T-helper 2 cell treated with Interferon-gamma antibody and Interleukin-4, amounts not matched to agents 100 ng/mL and 5 ng/mL, for 36 hours (primary cell): ENCODE results near the gene CTAG1B. TPM values are rescaled to one million over a fixed set of nuclear protein-coding genes. Genes with fewer than 3 reads are reported as not detected.
"Not testable (repeated sequence)": the region's sequence is repeated elsewhere in the genome, so short reads cannot be mapped to it uniquely, and the experiment has no call there.

ENCODE experiments used
- intact Hi-C: fragments of 100-400 bp; cut with micrococcal nuclease; formaldehyde crosslinking; loops from one replicate; pipeline ENCODE4 v1.15.1; 2023
- total RNA-seq: library from RNA; stranded (reverse); gene quantifications from 2 replicates; pipeline ENCODE4 v1.2.3, GENCODE V29; 2022

CTAG1B gene
- total RNA-seq, result not detected in 2 replicates

GRCh38 chrX:154619182-154619581 is at the start of gene CTAG1B:
Gene CTAG1B, minus strand, starts transcription at chrX:154619282. Its CDS starts 64 bp downstream, at chrX:154619218.
- intact Hi-C loops, result not testable (repeated sequence)

- intact Hi-C loops, result no loop called here
These were observed 42.8 kb upstream of the CTAG1B start for GRCh38 chrX:154661899-154662298.

GRCh38 chrX:154661170-154661569 is 42.1 kb upstream of the CTAG1B start:
- intact Hi-C loops, result no loop called here

- intact Hi-C loops, result no loop called here
These were observed 41.5 kb upstream of the CTAG1B start for GRCh38 chrX:154660541-154660940.

- intact Hi-C loops, result no loop called here
These were observed 39.9 kb upstream of the CTAG1B start for GRCh38 chrX:154658957-154659356.

- intact Hi-C loops, result no loop called here
These were observed 39.1 kb upstream of the CTAG1B start for GRCh38 chrX:154658187-154658586.

- intact Hi-C loops, result no loop called here
These were observed 38.2 kb upstream of the CTAG1B start for GRCh38 chrX:154657226-154657805.

- intact Hi-C loops, result no loop called here
These were observed 36.7 kb upstream of the CTAG1B start for GRCh38 chrX:154655786-154656185.

- intact Hi-C loops, result no loop called here
These were observed 36.3 kb upstream of the CTAG1B start for GRCh38 chrX:154655346-154655745.

GRCh38 chrX:154654925-154655324 is 35.8 kb upstream of the CTAG1B start:
- intact Hi-C loops, result no loop called here

GRCh38 chrX:154654372-154654771 is 35.3 kb upstream of the CTAG1B start:
- intact Hi-C loops, result no loop called here

GRCh38 chrX:154653413-154653812 is 34.3 kb upstream of the CTAG1B start, which contains the start of gene CTAG2:
Gene CTAG2, minus strand, starts transcription at chrX:154653579. Its CDS starts 64 bp downstream, at chrX:154653515.
- intact Hi-C loops, result not testable (repeated sequence)

- intact Hi-C loops, result no loop called here
These were observed 33.9 kb upstream of the CTAG1B start for GRCh38 chrX:154653048-154653401.

GRCh38 chrX:154652311-154653047 is 33.4 kb upstream of the CTAG1B start:
- intact Hi-C loops, result no loop called here

- intact Hi-C loops, result no loop called here
These were observed 31.1 kb upstream of the CTAG1B start for GRCh38 chrX:154650221-154650510.

GRCh38 chrX:154649503-154650220 is 30.6 kb upstream of the CTAG1B start:
- intact Hi-C loops, result no loop called here

GRCh38 chrX:154648931-154649330 is 29.8 kb upstream of the CTAG1B start:
- intact Hi-C loops, result no loop called here

GRCh38 chrX:154645745-154646378 is 26.8 kb upstream of the CTAG1B start:
- intact Hi-C loops, result not testable (repeated sequence)

- intact Hi-C loops, result not testable (repeated sequence)
These were observed 24.6 kb upstream of the CTAG1B start for GRCh38 chrX:154643708-154644107.

- intact Hi-C loops, result not testable (repeated sequence)
These were observed 22.7 kb upstream of the CTAG1B start for GRCh38 chrX:154641740-154642139.

- intact Hi-C loops, result not testable (repeated sequence)
These were observed 14.6 kb upstream of the CTAG1B start for GRCh38 chrX:154633661-154634060.

GRCh38 chrX:154630949-154631348 is 11.9 kb upstream of the CTAG1B start:
- intact Hi-C loops, result not testable (repeated sequence)
